Effector memory CD8-positive, alpha-beta T cell (primary cell): Measurements from ENCODE around the gene FAM20A.

Experiments
- ATAC-seq: fragments of 150-1000 bp; cut with Tn5 transposase; replicated peaks from 2 replicates; pipeline ENCODE4 v1.10.0; 2021; ENCODE audit warnings: mild to moderate bottlenecking, moderate library complexity
- DNase-seq, 3 experiments: peaks; one replicate each; pipeline ENCODE4 v3.0.0; 2021
- H3K27ac Mint-ChIP-seq, 2 donors: one replicate each; pipeline ENCODE4 v1.8.0; 2022; ENCODE audit warnings: mild to moderate bottlenecking in 2 of 2, mixed read lengths in 2 of 2, moderate library complexity in 2 of 2
- H3K27me3 Mint-ChIP-seq, 2 donors: one replicate each; pipeline ENCODE4 v1.8.0; 2022; ENCODE audit warnings: mixed read lengths in 2 of 2
- H3K36me3 Mint-ChIP-seq: one replicate; pipeline ENCODE4 v1.8.0; 2022; ENCODE audit warnings: mild to moderate bottlenecking, moderate library complexity, mixed read lengths; ENCODE audit not compliant: insufficient read depth
- H3K4me1 Mint-ChIP-seq, 2 donors: one replicate each; pipeline ENCODE4 v1.8.0; 2022; ENCODE audit warnings: low read depth in 2 of 2, mixed read lengths in 2 of 2
- H3K4me3 Mint-ChIP-seq, 2 donors: one replicate each; pipeline ENCODE4 v1.8.0; 2022; ENCODE audit warnings: mild to moderate bottlenecking in 2 of 2, mixed read lengths in 2 of 2, moderate library complexity in 2 of 2
- H3K9me3 Mint-ChIP-seq, 2 donors: one replicate each; pipeline ENCODE4 v1.8.0; 2022; ENCODE audit warnings: mixed read lengths in 2 of 2

Gene FAM20A

GRCh38 chr17:68491381-68492231 is 109.6 kb downstream of the FAM20A start:
- Mint-ChIP-seq H3K27me3 (peaks cover 2 to 13% of the 10 kb centered on the region in 2 donors), H3K27ac (no peak overlapping the region), H3K9me3 (no peaks in the 10 kb centered on the region), H3K4me1 (peaks cover 11 to 19% of the 10 kb centered on the region in 2 donors), H3K4me3 (no peak overlapping the region), H3K36me3 (peaks cover 16% of the 10 kb centered on the region)
- ATAC-seq (no peak), DNase-seq (no peak)

GRCh38 chr17:68489919-68490318 is 111.2 kb downstream of the FAM20A start:
- H3K27ac Mint-ChIP-seq, result no peak overlapping the region
- no peak for ATAC-seq
- H3K9me3 Mint-ChIP-seq, result no peaks in the 10 kb centered on the region
- peaks cover 11% of the 10 kb centered on the region for H3K36me3 Mint-ChIP-seq
- no peak overlapping the region for H3K4me3 Mint-ChIP-seq
- H3K27me3 Mint-ChIP-seq, result peaks cover 9 to 13% of the 10 kb centered on the region in 2 donors
- no peak for DNase-seq
- H3K4me1 Mint-ChIP-seq, result peaks cover 13 to 19% of the 10 kb centered on the region in 2 donors
